HCT116 (cell line): ENCODE data around the gene RGS11. TPM values are rescaled to one million over a fixed set of nuclear protein-coding genes. Genes with fewer than 3 reads are reported as not detected.

Experiments
- ATAC-seq: fragments of 200-7000 bp; cut with Tn5 transposase; 2 replicates; pipeline ENCODE4 v1.9.1; 2020; ENCODE audit warnings: mild to moderate bottlenecking, moderate library complexity
- BruUV-seq: library from RNA; stranded (reverse); fragments of 400-500 nt; replicated peaks from 2 replicates; lab custom pipeline; 2021; lab: Mats Ljungman, UMichigan
- CTCF ChIA-PET: fragments of 300-600 bp; sonication (Branson Sonifier 250); formaldehyde crosslinking; loops from one replicate; lab custom pipeline; 2021; ENCODE audit warnings: antibody characterized with exemption; lab: Charles Lee
- POLR2A ChIA-PET: fragments of 300-600, 350-600 bp; sonication (Branson Sonifier 250); formaldehyde crosslinking; loops from one replicate; lab custom pipeline; 2021; ENCODE audit warnings: antibody characterized with exemption; lab: Charles Lee
- RAD21 ChIA-PET, 2 experiments: fragments of 300-600 bp; sonication (Branson Sonifier 250); formaldehyde crosslinking; loops; one replicate each; lab custom pipeline; 2023; ENCODE audit warnings: low total read pairs in 2 of 2; ENCODE audit not compliant: uncharacterized antibody in 2 of 2, unreplicated experiment in 2 of 2, low non-redundant PET in 1 of 2; lab: Charles Lee
- DNase-seq: peaks from one replicate; pipeline ENCODE4 v3.0.0-alpha.2; 2010; ENCODE audit warnings: low read depth, low spot score
- H2AFZ ChIP-seq: fragments of 200-600 bp; shearing (Covaris generic), sonication (generic); 2 replicates; pipeline ENCODE4 v1.6.1; 2017; ENCODE audit warnings: low read depth, mixed run types, mixed read lengths, antibody characterized with exemption, low read length; ENCODE audit not compliant: poor library complexity, severe bottlenecking
- H3K27ac ChIP-seq: 2 replicates; pipeline ENCODE4 v1.5.1; 2012; ENCODE audit warnings: low read depth, low read length
- H3K27me3 ChIP-seq: fragments of 200-600 bp; sonication (generic); 2 replicates; pipeline ENCODE4 v1.6.1; 2016; ENCODE audit warnings: mixed run types, low read length, mixed read lengths; ENCODE audit not compliant: insufficient read depth
- H3K36me3 ChIP-seq, 2 experiments: fragments of 200-500 bp in 1 of 2; fragments of 200-600 bp in 1 of 2; sonication (Bioruptor generic) in 1 of 2; sonication (generic) in 1 of 2; 2 replicates each; pipeline versions ENCODE4 v1.5.1 to v1.6.1; 2014 to 2016; ENCODE audit warnings: low read length in 2 of 2, inconsistent platforms in 1 of 2, mixed read lengths in 1 of 2, mixed run types in 1 of 2; ENCODE audit not compliant: insufficient read depth in 2 of 2, control insufficient read depth in 1 of 2
- H3K4me1 ChIP-seq, 2 experiments: fragments of 200-600 bp in 1 of 2; sonication (generic) in 1 of 2; 2 replicates each; pipeline versions ENCODE4 v1.5.1 to v1.6.1; 2012 to 2017; ENCODE audit warnings: low read length in 2 of 2, inconsistent platforms in 1 of 2, mild to moderate bottlenecking in 1 of 2, mixed read lengths in 1 of 2, mixed run types in 1 of 2, moderate library complexity in 1 of 2; ENCODE audit not compliant: insufficient read depth in 2 of 2, control insufficient read depth in 1 of 2
- H3K4me2 ChIP-seq: fragments of 200-600 bp; sonication (generic); 2 replicates; pipeline ENCODE4 v1.6.1; 2017; ENCODE audit warnings: mixed run types, low read length, mixed read lengths
- H3K4me3 ChIP-seq, 2 experiments: fragments of 200-600 bp in 1 of 2; sonication (generic) in 1 of 2; replicated peaks in 1 of 2; 2 replicates each; pipeline ENCODE4 v1.5.1; 2011 to 2016; ENCODE audit warnings: low read length in 2 of 2, control low read depth in 1 of 2, low read depth in 1 of 2, mild to moderate bottlenecking in 1 of 2, mixed read lengths in 1 of 2, mixed run types in 1 of 2
- H3K79me2 ChIP-seq: fragments of 200-600 bp; sonication (generic); 2 replicates; pipeline ENCODE4 v1.6.1; 2017; ENCODE audit warnings: mild to moderate bottlenecking, mixed run types, low read length, moderate library complexity, mixed read lengths; ENCODE audit not compliant: insufficient read depth
- H3K9ac ChIP-seq: fragments of 200-600 bp; sonication (generic); 2 replicates; pipeline ENCODE4 v1.6.1; 2016; ENCODE audit warnings: low read length, mixed read lengths
- H3K9me2 ChIP-seq: fragments of 200-600 bp; sonication (generic), shearing (Covaris generic); 2 replicates; pipeline ENCODE4 v1.6.1; 2017; ENCODE audit warnings: mixed run types, mild to moderate bottlenecking, moderate library complexity; ENCODE audit not compliant: insufficient read depth
- H3K9me3 ChIP-seq, 2 experiments: fragments of 200-500 bp in 1 of 2; fragments of 200-600 bp in 1 of 2; sonication (Bioruptor generic) in 1 of 2; sonication (generic) in 1 of 2; 2 replicates each; pipeline ENCODE4 v1.6.1; 2014 to 2017; ENCODE audit warnings: low read length in 2 of 2, mixed read lengths in 2 of 2, inconsistent platforms in 1 of 2, low read depth in 1 of 2, mild to moderate bottlenecking in 1 of 2, mixed run types in 1 of 2, moderate library complexity in 1 of 2; ENCODE audit not compliant: control insufficient read depth in 1 of 2, insufficient read depth in 1 of 2
- H4K20me1 ChIP-seq: fragments of 200-600 bp; sonication (generic), shearing (Covaris generic); 2 replicates; pipeline ENCODE4 v1.6.1; 2017; ENCODE audit warnings: mixed run types, mild to moderate bottlenecking, moderate library complexity; ENCODE audit not compliant: insufficient read depth
- ATF3 ChIP-seq: IDR thresholded peaks from 2 replicates; pipeline ENCODE4 v1.6.1; 2012
- CBX3 ChIP-seq: IDR thresholded peaks from 2 replicates; pipeline ENCODE4 v1.6.1; 2012; ENCODE audit warnings: low read depth
- CEBPB ChIP-seq: IDR thresholded peaks from 2 replicates; pipeline ENCODE4 v1.6.1; 2012; ENCODE audit warnings: low read depth
- EGR1 ChIP-seq: IDR thresholded peaks from 2 replicates; pipeline ENCODE4 v1.6.1; 2012; ENCODE audit warnings: low read depth
- EZH2 ChIP-seq: fragments of 200-600 bp; sonication (generic); IDR thresholded peaks from 2 replicates; pipeline ENCODE4 v1.6.1; 2017; ENCODE audit warnings: antibody characterized with exemption, mixed run types
- EZH2phosphoT487 ChIP-seq: fragments of 200-600 bp; IDR thresholded peaks from 2 replicates; pipeline ENCODE4 v1.6.1; 2018; ENCODE audit warnings: antibody characterized with exemption, borderline replicate concordance
- JUND ChIP-seq: IDR thresholded peaks from 2 replicates; pipeline ENCODE4 v1.6.1; 2012
- POLR2A ChIP-seq: IDR thresholded peaks from 2 replicates; pipeline ENCODE4 v1.7.0; 2011; ENCODE audit warnings: borderline replicate concordance; ENCODE audit not compliant: insufficient read depth, insufficient read length; ENCODE audit errors: extremely low read depth
- POLR2AphosphoS5 ChIP-seq: IDR thresholded peaks from 2 replicates; pipeline ENCODE4 v1.6.1; 2011; ENCODE audit warnings: mild to moderate bottlenecking, low read depth, low read length, moderate library complexity
- RAD21 ChIP-seq: IDR thresholded peaks from 2 replicates; pipeline ENCODE4 v1.6.1; 2012; ENCODE audit warnings: low read depth, mild to moderate bottlenecking
- SIN3A ChIP-seq: IDR thresholded peaks from 2 replicates; pipeline ENCODE4 v1.6.1; 2012; ENCODE audit warnings: low read depth
- SRF ChIP-seq: IDR thresholded peaks from 2 replicates; pipeline ENCODE4 v1.6.1; 2012; ENCODE audit warnings: low read depth
- TCF7L2 ChIP-seq: IDR thresholded peaks from 2 replicates; pipeline ENCODE4 v1.7.0; 2011; ENCODE audit warnings: borderline replicate concordance, inconsistent platforms; ENCODE audit not compliant: insufficient read depth, insufficient read length; ENCODE audit errors: extremely low read depth
- YY1 ChIP-seq: IDR thresholded peaks from 2 replicates; pipeline ENCODE4 v1.6.1; 2011; ENCODE audit warnings: low read length, low read depth, moderate library complexity, mild to moderate bottlenecking; ENCODE audit not compliant: insufficient replicate concordance; ENCODE audit errors: extremely low read depth
- ZFX ChIP-seq: fragments of 450-650 bp; IDR thresholded peaks from 2 replicates; pipeline ENCODE4 v1.6.1; 2017
- ZNF274 ChIP-seq: fragments of 200-500 bp; sonication (Bioruptor generic); IDR thresholded peaks from 2 replicates; pipeline ENCODE4 v1.6.1; 2014; ENCODE audit warnings: mild to moderate bottlenecking, low read depth, low read length, inconsistent platforms
- intact Hi-C: fragments of 100-400 bp; cut with micrococcal nuclease; formaldehyde crosslinking; loops from 2 replicates; pipeline ENCODE4 v1.10.0; 2022
- total RNA-seq: library from RNA; stranded (reverse); gene quantifications from one replicate; pipeline ENCODE4 v1.2.1, GENCODE V29; 2021; ENCODE audit not compliant: unreplicated experiment
- TF ChIP-seq, protein P1 (sequence below): IDR thresholded peaks from 2 replicates; pipeline ENCODE4 v1.6.1; 2012; ENCODE audit warnings: low read depth

Gene RGS11
- total RNA-seq, 1 experiment from 2014 or later: not detected

DNA sequence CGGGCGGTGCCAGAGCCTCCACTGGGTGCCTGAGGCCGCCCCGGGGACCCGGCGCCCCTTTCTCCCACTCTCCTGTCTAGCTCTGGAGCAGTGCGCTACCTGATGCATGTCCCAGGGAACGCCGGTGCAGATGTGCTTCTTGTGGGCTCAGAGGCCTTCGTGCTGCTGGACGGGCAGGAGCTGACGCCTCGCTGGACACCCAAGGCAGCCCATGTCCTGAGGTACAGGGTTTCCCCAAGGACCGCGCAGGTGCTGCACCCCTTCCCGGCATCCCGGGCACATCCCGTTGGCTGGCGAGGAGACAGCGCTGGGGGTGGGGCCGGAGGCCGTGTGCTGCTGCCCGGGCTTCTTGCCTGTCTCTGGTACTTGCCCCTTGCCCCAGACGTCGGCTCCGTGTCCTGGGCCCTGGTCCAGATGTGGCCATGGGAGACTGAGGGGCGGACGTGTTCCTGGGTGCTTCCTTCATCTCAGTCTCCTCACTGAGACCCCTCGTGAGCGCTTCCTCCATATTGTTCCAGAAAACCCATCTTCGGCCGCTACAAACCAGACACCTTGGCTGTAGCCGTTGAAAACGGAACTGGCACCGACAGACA lies 12.5 kb downstream of the RGS11 start:
- DNase-seq: no peak
- RAD21 ChIA-PET: no interaction called here
- Histone ChIP-seq H3K9ac (no peak overlapping the region), H3K9me2 (no peaks in the 10 kb centered on the region), H3K4me3 (no peak overlapping the region), H3K4me2 (no peak overlapping the region), H3K36me3 (no peaks in the 10 kb centered on the region), H3K79me2 (no peaks in the 10 kb centered on the region), H4K20me1 (no peaks in the 10 kb centered on the region), H2AFZ (no peak overlapping the region), H3K9me3 (no peaks in the 10 kb centered on the region), H3K27me3 (no peaks in the 10 kb centered on the region), H3K27ac (no peak overlapping the region), H3K4me1 (no peaks in the 10 kb centered on the region)
- intact Hi-C loops: no loop called here
- POLR2A ChIA-PET: no interaction called here
- no peak for TF ChIP-seq YY1
- no peak for TF ChIP-seq POLR2AphosphoS5
- TF ChIP-seq CBX3: no peak
- TF ChIP-seq SRF: no peak
- TF ChIP-seq EZH2phosphoT487: no peak
- TF ChIP-seq JUND: no peak
- TF ChIP-seq ZFX: no peak
- no peak for TF ChIP-seq TCF7L2
- TF ChIP-seq ZNF274: no peak
- TF ChIP-seq EZH2: no peak
- no peak for TF ChIP-seq POLR2A
- TF ChIP-seq SIN3A: no peak
- TF ChIP-seq EGR1: no peak
- no peak for TF ChIP-seq CEBPB
- TF ChIP-seq ATF3: no peak
- TF ChIP-seq, protein P1, sequence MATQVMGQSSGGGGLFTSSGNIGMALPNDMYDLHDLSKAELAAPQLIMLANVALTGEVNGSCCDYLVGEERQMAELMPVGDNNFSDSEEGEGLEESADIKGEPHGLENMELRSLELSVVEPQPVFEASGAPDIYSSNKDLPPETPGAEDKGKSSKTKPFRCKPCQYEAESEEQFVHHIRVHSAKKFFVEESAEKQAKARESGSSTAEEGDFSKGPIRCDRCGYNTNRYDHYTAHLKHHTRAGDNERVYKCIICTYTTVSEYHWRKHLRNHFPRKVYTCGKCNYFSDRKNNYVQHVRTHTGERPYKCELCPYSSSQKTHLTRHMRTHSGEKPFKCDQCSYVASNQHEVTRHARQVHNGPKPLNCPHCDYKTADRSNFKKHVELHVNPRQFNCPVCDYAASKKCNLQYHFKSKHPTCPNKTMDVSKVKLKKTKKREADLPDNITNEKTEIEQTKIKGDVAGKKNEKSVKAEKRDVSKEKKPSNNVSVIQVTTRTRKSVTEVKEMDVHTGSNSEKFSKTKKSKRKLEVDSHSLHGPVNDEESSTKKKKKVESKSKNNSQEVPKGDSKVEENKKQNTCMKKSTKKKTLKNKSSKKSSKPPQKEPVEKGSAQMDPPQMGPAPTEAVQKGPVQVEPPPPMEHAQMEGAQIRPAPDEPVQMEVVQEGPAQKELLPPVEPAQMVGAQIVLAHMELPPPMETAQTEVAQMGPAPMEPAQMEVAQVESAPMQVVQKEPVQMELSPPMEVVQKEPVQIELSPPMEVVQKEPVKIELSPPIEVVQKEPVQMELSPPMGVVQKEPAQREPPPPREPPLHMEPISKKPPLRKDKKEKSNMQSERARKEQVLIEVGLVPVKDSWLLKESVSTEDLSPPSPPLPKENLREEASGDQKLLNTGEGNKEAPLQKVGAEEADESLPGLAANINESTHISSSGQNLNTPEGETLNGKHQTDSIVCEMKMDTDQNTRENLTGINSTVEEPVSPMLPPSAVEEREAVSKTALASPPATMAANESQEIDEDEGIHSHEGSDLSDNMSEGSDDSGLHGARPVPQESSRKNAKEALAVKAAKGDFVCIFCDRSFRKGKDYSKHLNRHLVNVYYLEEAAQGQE: no peak
- TF ChIP-seq RAD21: no peak
- no peak for ATAC-seq
- BruUV-seq: no TSS peak
- CTCF ChIA-PET: no interaction called here
